Keratinocyte (primary cell): Measurements from ENCODE around the gene PFDN4.

Experiments
- EZH2 ChIP-seq: IDR thresholded peaks from one replicate; pipeline ENCODE4 v1.6.1; 2012; ENCODE audit warnings: inconsistent platforms, mild to moderate bottlenecking, low read length, moderate library complexity
- TF ChIP-seq, protein P1 (sequence below), 3 experiments: IDR thresholded peaks in 1 of 3; conservative IDR thresholded peaks in 1 of 3; optimal IDR thresholded peaks in 1 of 3; 2 replicates in 2 of 3; 3 replicates in 1 of 3; pipeline versions ENCODE3 to v1.5.1; 2011; ENCODE audit warnings: low read length in 3 of 3, mild to moderate bottlenecking in 3 of 3, moderate library complexity in 2 of 3, control low read depth in 1 of 3, inconsistent platforms in 1 of 3; ENCODE audit not compliant: insufficient read depth in 2 of 3; ENCODE audit errors: extremely low read depth in 1 of 3

DNA sequence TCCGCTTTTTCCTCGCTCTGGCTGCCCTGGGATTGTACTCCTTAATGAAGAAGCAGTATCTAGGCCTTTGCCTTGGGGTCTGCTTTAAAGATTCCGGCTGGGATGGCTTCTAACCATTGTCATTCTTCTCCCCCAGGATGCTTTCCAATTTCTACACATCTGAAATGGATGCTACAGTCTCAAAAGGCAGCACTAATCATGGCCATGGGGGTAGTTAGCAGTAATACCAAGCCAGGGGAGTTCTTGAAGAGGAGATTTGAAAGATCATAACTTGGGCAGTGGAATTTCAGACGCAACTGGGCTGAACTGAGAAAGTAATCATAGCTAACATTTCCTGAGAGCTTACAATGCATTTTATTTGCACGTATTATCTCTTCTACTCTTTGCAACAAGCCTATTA, 3.4 kb upstream of the PFDN4 start:
- TF ChIP-seq, protein P1, sequence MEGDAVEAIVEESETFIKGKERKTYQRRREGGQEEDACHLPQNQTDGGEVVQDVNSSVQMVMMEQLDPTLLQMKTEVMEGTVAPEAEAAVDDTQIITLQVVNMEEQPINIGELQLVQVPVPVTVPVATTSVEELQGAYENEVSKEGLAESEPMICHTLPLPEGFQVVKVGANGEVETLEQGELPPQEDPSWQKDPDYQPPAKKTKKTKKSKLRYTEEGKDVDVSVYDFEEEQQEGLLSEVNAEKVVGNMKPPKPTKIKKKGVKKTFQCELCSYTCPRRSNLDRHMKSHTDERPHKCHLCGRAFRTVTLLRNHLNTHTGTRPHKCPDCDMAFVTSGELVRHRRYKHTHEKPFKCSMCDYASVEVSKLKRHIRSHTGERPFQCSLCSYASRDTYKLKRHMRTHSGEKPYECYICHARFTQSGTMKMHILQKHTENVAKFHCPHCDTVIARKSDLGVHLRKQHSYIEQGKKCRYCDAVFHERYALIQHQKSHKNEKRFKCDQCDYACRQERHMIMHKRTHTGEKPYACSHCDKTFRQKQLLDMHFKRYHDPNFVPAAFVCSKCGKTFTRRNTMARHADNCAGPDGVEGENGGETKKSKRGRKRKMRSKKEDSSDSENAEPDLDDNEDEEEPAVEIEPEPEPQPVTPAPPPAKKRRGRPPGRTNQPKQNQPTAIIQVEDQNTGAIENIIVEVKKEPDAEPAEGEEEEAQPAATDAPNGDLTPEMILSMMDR (optimal IDR thresholded peaks at IDR 0.05 in 1 of 3, IDR thresholded peaks at IDR 0.05 in 1 of 3, conservative IDR thresholded peaks at IDR 0.05 in 1 of 3; ENCODE audit: extremely low read depth in 1 of 3, insufficient read depth in 2 of 3, low read length in 3 of 3), result no peak
- TF ChIP-seq EZH2, result no peak
